ENCODE data around the gene GSTA3. TPM values are rescaled to one million over a fixed set of nuclear protein-coding genes. Genes with fewer than 3 reads are reported as not detected.
A peak's percentile ranks its signal among the peaks of the same experiment; 100 is the strongest.
"Not testable (repeated sequence)": the region's sequence is repeated elsewhere in the genome, so short reads cannot be mapped to it uniquely, and the experiment has no call there.

The GSTA3 gene
- total RNA-seq, 2 donors from 2014 or later = not detected

DNA sequence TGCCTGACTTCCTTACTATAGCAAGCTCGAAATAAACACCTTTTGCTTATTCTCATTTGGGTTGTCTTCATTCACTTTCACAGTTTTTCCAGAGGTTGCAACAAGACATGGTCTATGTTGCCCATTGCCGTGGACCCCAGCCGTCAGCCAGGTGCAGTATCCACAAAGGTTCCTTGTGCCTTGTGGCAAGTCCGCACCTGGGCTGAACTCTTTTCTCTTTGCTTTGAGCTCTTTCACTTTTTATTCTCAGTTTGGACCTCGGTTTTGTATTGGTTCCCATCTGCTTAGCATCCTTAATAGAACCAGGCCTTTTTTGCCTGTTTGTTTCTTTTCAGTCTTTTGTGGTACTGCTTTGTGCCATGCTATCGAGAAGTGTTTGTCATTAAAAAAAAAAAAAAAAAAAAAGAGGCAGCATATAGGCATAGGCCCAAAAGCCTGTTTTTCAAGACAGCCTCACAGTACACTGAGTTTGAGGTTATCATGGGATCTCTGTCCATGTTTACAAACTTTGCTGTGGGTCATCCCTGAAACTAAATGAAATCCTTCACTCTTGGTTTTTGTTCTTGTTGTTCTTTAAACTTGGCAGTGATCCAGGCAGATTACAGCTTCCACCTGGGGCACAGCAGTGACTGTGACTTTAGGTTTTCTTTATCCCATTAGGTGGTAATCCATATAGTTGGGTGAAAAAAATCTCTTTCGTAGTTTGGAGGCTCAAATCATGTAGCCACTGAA, 33.3 kb downstream of the GSTA3 start:
- no peak for DNase-seq

GRCh38 chr6:52872031-52872430, 37.5 kb downstream of the GSTA3 start:
- intact Hi-C loops (cut with DNase I, micrococcal nuclease) = loop anchor here in 1 of 2 donors (10.0 kb wide), 1 partner anchor 183 kb away; no protein-coding TSS in a partner anchor
- ATAC-seq (peak; percentile 96), DNase-seq (no peak)

More for the DNA sequence above, 33.3 kb downstream of the GSTA3 start:
- intact Hi-C loops (cut with DNase I, micrococcal nuclease) = loop anchor here in 1 of 2 donors (10.0 kb wide), 1 partner anchor 179 kb away; no protein-coding TSS in a partner anchor
- ATAC-seq = no peak

GRCh38 chr6:52871621-52872020, 37.9 kb downstream of the GSTA3 start:
- intact Hi-C loops (cut with DNase I, micrococcal nuclease) = loop anchor here in 1 of 2 donors (10.0 kb wide), 1 partner anchor 183 kb away; no protein-coding TSS in a partner anchor
- DNase-seq (no peak), ATAC-seq (no peak)

DNA sequence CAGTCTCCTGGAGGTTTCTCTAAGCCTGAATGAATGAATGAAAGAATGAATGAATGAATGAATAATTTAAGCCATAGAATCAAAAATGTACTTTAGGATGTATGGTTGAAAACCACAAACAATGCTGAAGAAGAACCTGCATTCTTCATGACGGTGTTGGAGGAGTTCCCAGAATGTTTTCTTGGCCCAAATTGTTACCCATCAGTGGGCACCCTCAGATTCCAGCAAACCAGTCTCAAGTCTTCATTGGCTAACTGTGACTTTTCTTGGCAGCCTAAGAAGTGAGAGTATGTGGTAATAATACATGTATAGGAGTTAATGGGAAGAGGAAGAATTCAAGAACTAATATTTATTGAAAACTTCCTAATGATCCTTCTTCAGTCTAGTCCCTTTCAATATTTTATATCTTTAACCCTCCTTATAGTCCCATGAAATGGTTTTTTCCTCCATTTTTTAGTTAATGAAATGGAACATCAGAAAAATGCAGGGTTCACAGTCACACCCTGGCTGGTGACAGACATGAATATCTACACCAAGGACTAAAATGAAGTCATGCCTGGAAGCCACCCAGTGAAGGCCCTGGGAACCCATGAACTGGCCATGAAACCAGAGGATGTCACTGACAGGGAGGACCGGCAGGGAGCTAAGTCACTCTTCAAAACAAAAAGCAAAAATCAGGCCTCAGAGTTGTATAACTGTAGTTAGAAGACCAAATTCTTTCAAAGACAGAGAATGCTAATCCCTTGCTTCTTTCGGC, 39.0 kb downstream of the GSTA3 start:
- DNase-seq, ATAC-seq: not testable (repeated sequence)
- intact Hi-C loops (cut with DNase I, micrococcal nuclease) = loop anchor here in 1 of 2 donors (10.0 kb wide), 1 partner anchor 184 kb away; no protein-coding TSS in a partner anchor

DNA sequence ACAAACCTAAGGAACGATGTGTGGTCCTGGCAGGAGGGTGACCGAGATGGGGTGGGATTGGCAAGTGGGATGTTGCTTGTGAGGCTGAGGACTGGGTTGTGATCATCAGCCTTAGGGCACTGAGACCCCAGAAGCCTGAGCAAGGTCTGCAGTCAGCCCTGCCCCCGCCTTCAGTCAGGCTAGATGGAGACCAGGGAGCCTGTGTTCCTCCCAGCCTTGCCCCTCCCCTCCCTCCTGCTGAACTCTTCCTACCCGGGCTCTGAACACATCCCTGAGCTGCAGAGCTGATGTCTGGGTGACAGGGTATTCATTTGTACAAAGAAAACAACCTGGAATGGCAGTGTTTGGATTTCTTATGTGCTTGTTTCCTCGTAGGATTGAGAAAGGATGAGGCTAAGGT, 40.6 kb downstream of the GSTA3 start:
- intact Hi-C loops (cut with DNase I, micrococcal nuclease); DNase-seq; ATAC-seq: not testable (repeated sequence)

DNA sequence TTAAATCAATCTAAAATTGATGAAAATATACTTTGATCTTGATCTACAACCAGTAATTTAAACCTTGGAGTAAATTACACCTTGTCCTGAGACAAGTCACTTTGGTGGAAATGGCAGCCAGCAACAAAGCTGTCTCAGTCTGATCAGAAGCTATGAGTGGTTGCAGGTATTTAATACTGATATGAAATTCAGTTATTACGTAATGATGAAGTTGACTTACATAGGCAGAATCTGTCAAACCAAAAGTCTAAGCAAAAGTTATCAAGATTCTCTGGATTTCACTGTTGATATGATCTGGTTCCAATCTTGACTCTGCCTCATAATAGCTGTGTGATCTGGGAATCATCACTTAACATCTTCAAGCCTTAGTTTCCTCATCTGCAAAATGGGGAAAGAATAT, 41.3 kb downstream of the GSTA3 start:
- ATAC-seq (no peak), DNase-seq (no peak)
- intact Hi-C loops (cut with DNase I, micrococcal nuclease) = no loop called here

- ATAC-seq; DNase-seq; intact Hi-C loops (cut with DNase I, micrococcal nuclease): not testable (repeated sequence)
Measured at GRCh38 chr6:52861151-52861550, 48.3 kb downstream of the GSTA3 start.

DNA sequence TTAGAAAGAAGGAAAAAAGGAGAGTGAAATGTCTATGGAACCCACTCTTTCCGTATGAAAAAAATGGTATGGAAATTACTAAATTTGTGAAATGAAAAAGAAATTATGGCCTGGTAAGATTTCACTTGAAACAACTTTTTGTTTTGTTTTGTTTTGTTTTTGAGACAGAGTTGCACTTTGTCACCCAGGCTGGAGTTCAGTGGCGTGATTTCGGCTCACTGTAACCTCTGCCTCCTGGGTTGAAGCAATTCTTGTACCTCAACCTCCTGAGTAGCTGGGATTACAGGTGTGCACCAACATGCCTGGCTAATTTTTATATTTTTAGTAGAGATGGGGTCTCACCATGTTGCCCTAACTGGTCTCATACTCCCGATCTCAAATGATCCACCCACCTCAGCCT, 51.1 kb downstream of the GSTA3 start:
- no peak for DNase-seq
- intact Hi-C loops (cut with DNase I, micrococcal nuclease) = no loop called here
- ATAC-seq = no peak

DNA sequence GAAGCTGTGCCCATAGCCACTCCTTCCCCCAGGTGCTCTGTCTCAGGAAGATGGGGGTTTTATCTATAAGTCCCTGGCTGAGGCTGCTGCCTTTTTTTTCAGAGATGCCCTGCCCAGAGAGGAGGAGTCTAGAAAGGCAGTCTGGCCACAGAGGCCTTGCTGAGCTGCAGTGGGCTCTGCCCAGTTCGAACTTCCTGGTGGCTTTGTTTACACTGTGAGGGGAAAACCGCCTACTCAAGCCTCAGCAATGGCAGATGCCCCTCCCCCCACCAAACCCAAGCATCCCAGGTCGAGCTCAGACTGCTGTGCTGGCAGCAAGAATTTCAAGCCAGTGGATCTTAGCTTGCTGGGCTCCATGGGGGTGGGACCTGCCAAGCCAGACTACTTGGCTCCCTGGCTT, 53.4 kb downstream of the GSTA3 start:
- intact Hi-C loops (cut with DNase I, micrococcal nuclease); ATAC-seq: not testable (repeated sequence)
- DNase-seq = peak; percentile 45

GRCh38 chr6:52849137-52849536, 60.4 kb downstream of the GSTA3 start:
- DNase-seq (no peak), ATAC-seq (no peak)
- intact Hi-C loops (cut with DNase I, micrococcal nuclease) = no loop called here

Other genes starting within 250 kb of the GSTA3 start
- 10 to 100 TPM; 16.8 to 17.5 TPM for gene TMEM14A, start 238.6 kb downstream of the GSTA3 start, total RNA-seq
- gene GSTA2, start 146.2 kb downstream of the GSTA3 start, total RNA-seq = not detected
- 1 to 10 TPM in 1 of 2 donors, under 1 TPM in 1; 0.50 to 8.1 TPM for gene GSTA1, start 105.9 kb downstream of the GSTA3 start, total RNA-seq
- not detected for gene GSTA5, start 68.9 kb downstream of the GSTA3 start, total RNA-seq
- 10 to 100 TPM; 14.1 to 15.2 TPM for gene GSTA4, start 85.6 kb upstream of the GSTA3 start, total RNA-seq
- gene CILK1, start 152.1 kb upstream of the GSTA3 start, total RNA-seq = 10 to 100 TPM; 17.7 to 19.6 TPM
- 10 to 100 TPM; 70.5 to 93.6 TPM for gene FBXO9, start 155.7 kb upstream of the GSTA3 start, total RNA-seq
- gene GCM1, start 239.1 kb upstream of the GSTA3 start, total RNA-seq = not detected

Data from left colon (tissue), 2 donors.